ENCODE results near the gene SLC25A25.

DNA sequence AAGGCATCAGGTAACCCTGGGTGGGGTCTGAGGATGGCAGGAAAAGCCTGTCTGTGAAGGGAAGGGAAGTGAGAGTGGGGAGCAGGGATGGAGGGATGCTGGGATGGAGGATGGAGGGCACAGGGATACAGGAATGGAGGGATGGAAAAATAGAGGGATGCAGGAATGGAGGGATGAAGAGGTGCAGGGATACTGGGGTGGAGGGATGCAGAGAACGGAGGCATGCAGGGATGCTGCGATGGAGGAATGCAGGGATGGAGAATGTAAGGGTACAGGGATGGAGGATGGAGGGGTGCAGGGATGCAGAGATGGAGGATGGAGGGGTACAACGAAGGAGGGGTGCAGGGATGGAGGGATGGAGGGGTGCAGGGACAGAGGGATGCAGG, 50.4 kb downstream of the SLC25A25 start:
- TF ChIP-seq, protein P1, sequence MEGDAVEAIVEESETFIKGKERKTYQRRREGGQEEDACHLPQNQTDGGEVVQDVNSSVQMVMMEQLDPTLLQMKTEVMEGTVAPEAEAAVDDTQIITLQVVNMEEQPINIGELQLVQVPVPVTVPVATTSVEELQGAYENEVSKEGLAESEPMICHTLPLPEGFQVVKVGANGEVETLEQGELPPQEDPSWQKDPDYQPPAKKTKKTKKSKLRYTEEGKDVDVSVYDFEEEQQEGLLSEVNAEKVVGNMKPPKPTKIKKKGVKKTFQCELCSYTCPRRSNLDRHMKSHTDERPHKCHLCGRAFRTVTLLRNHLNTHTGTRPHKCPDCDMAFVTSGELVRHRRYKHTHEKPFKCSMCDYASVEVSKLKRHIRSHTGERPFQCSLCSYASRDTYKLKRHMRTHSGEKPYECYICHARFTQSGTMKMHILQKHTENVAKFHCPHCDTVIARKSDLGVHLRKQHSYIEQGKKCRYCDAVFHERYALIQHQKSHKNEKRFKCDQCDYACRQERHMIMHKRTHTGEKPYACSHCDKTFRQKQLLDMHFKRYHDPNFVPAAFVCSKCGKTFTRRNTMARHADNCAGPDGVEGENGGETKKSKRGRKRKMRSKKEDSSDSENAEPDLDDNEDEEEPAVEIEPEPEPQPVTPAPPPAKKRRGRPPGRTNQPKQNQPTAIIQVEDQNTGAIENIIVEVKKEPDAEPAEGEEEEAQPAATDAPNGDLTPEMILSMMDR (IDR thresholded peaks at IDR 0.05) = no peak
- no peak for TF ChIP-seq POLR2A (IDR thresholded peaks at IDR 0.05)

Measured in adrenal gland (tissue), 5 donors.